Loucy (cell line): Measurements from ENCODE around the gene NINL.

Source experiments
- H2AFZ ChIP-seq: fragments of 200-600 bp; sonication (generic); 2 replicates; pipeline ENCODE4 v1.6.0; 2016; ENCODE audit warnings: antibody characterized with exemption, mild to moderate bottlenecking, low read length, moderate library complexity
- H3F3A ChIP-seq: fragments of 200-600 bp; 2 replicates; pipeline ENCODE4 v1.6.0; 2016; ENCODE audit warnings: antibody characterized with exemption, low read depth, mild to moderate bottlenecking
- H3K27me3 ChIP-seq: fragments of 200-600 bp; sonication (generic); 2 replicates; pipeline ENCODE4 v1.6.1; 2014; ENCODE audit warnings: low read length, mild to moderate bottlenecking; ENCODE audit not compliant: insufficient read depth, poor library complexity, severe bottlenecking
- H3K36me3 ChIP-seq: fragments of 200-600 bp; sonication (generic); 2 replicates; pipeline ENCODE4 v1.6.1; 2016; ENCODE audit warnings: low read length; ENCODE audit not compliant: insufficient read depth
- H3K4me1 ChIP-seq: fragments of 200-600 bp; sonication (generic); 2 replicates; pipeline ENCODE4 v1.5.1; 2014; ENCODE audit warnings: low read length, mild to moderate bottlenecking; ENCODE audit not compliant: insufficient read depth, poor library complexity, severe bottlenecking
- H3K4me2 ChIP-seq: fragments of 200-600 bp; sonication (generic); 2 replicates; pipeline ENCODE4 v1.6.0; 2014; ENCODE audit warnings: antibody characterized with exemption, low read length, low read depth, mild to moderate bottlenecking; ENCODE audit not compliant: poor library complexity, severe bottlenecking
- H3K4me3 ChIP-seq: fragments of 200-600 bp; sonication (generic); 2 replicates; pipeline ENCODE4 v1.5.1; 2014; ENCODE audit warnings: low read length, mild to moderate bottlenecking, mixed read lengths; ENCODE audit not compliant: poor library complexity, severe bottlenecking
- H3K79me2 ChIP-seq: fragments of 200-600 bp; sonication (generic); 2 replicates; pipeline ENCODE4 v1.6.1; 2014; ENCODE audit warnings: low read length; ENCODE audit not compliant: insufficient read depth
- H3K9ac ChIP-seq: fragments of 200-600 bp; sonication (generic); 2 replicates; pipeline ENCODE4 v1.6.0; 2014; ENCODE audit warnings: mild to moderate bottlenecking, low read depth, low read length, moderate library complexity; ENCODE audit not compliant: poor library complexity, severe bottlenecking
- H3K9me2 ChIP-seq: fragments of 200-600 bp; sonication (generic); replicated peaks from 2 replicates; pipeline ENCODE4 v1.6.1; 2016; ENCODE audit warnings: low read depth, low read length, mixed read lengths
- H3K9me3 ChIP-seq: fragments of 200-600 bp; sonication (generic); 2 replicates; pipeline ENCODE4 v1.6.1; 2014; ENCODE audit warnings: mild to moderate bottlenecking, antibody characterized with exemption, low read length, low read depth; ENCODE audit not compliant: insufficient read depth
- H4K20me1 ChIP-seq: fragments of 200-600 bp; sonication (generic); 2 replicates; pipeline ENCODE4 v1.6.0; 2014; ENCODE audit warnings: antibody characterized with exemption, low read length, mild to moderate bottlenecking; ENCODE audit not compliant: insufficient read depth, poor library complexity, severe bottlenecking
- CTCF ChIP-seq: fragments of 200-600 bp; sonication (generic); conservative IDR thresholded peaks from 2 replicates; pipeline ENCODE4 v1.5.1; 2014; ENCODE audit warnings: mild to moderate bottlenecking, antibody characterized with exemption, low read length
- EZH2phosphoT487 ChIP-seq: fragments of 200-600 bp; IDR thresholded peaks from 2 replicates; pipeline ENCODE4 v1.6.1; 2018; ENCODE audit warnings: antibody characterized with exemption, mild to moderate bottlenecking, moderate library complexity, borderline replicate concordance

NINL gene

GRCh38 chr20:25444556-25444955 is 140.8 kb downstream of the NINL start:
- H2AFZ ChIP-seq, result no peak overlapping the region
- no peaks in the 10 kb centered on the region for H3K4me1 ChIP-seq
- TF ChIP-seq CTCF (no peak), EZH2phosphoT487 (no peak)
- no peak overlapping the region for H3K9ac ChIP-seq
- H4K20me1 ChIP-seq, result no peaks in the 10 kb centered on the region
- no peaks in the 10 kb centered on the region for H3K9me2 ChIP-seq
- H3K4me2 ChIP-seq, result no peak overlapping the region
- no peaks in the 10 kb centered on the region for H3K79me2 ChIP-seq
- no peaks in the 10 kb centered on the region for H3K9me3 ChIP-seq
- H3F3A ChIP-seq, result no peaks in the 10 kb centered on the region
- H3K36me3 ChIP-seq, result peaks cover 56% of the 10 kb centered on the region
- no peaks in the 10 kb centered on the region for H3K27me3 ChIP-seq
- no peak overlapping the region for H3K4me3 ChIP-seq

- Histone ChIP-seq H3K9ac (no peak overlapping the region), H3K27me3 (no peaks in the 10 kb centered on the region), H3K4me3 (no peak overlapping the region), H2AFZ (no peak overlapping the region), H3K9me2 (no peaks in the 10 kb centered on the region), H4K20me1 (no peaks in the 10 kb centered on the region), H3F3A (no peaks in the 10 kb centered on the region), H3K9me3 (no peaks in the 10 kb centered on the region), H3K4me2 (no peak overlapping the region), H3K4me1 (no peaks in the 10 kb centered on the region), H3K36me3 (peaks cover 38% of the 10 kb centered on the region; the same call in 1 of the 2 replicates), H3K79me2 (no peaks in the 10 kb centered on the region)
- TF ChIP-seq CTCF, result no peak
- no peak for TF ChIP-seq EZH2phosphoT487
Observed at GRCh38 chr20:25439328-25439727, 146.0 kb downstream of the NINL start.

GRCh38 chr20:25437153-25437581 is 148.2 kb downstream of the NINL start:
- Histone ChIP-seq H3K4me2 (no peak overlapping the region), H3K4me1 (no peaks in the 10 kb centered on the region), H3K4me3 (no peak overlapping the region), H3F3A (no peaks in the 10 kb centered on the region), H3K9me2 (no peaks in the 10 kb centered on the region), H3K79me2 (no peaks in the 10 kb centered on the region), H3K9me3 (no peaks in the 10 kb centered on the region), H2AFZ (no peak overlapping the region), H3K9ac (no peak overlapping the region), H3K27me3 (no peaks in the 10 kb centered on the region), H4K20me1 (no peaks in the 10 kb centered on the region), H3K36me3 (peaks cover 51% of the 10 kb centered on the region; the same call in 1 of the 2 replicates)
- TF ChIP-seq EZH2phosphoT487 (no peak), CTCF (no peak)
